GM10266 (cell line): ENCODE results near the gene LPCAT1.

Source experiments
- DNase-seq: peaks from one replicate; pipeline ENCODE4 v3.0.0; 2012; ENCODE audit errors: extremely low spot score
- TF ChIP-seq, protein P1 (sequence below): IDR thresholded peaks from 2 replicates; pipeline ENCODE4 v1.5.1; 2012; ENCODE audit warnings: mild to moderate bottlenecking, low read depth; ENCODE audit not compliant: control insufficient read depth, insufficient read depth; ENCODE audit errors: missing control alignments

The LPCAT1 gene

GRCh38 chr5:1558944-1559343 is 35.2 kb upstream of the LPCAT1 start:
- peak; percentile 8 for DNase-seq
- TF ChIP-seq, protein P1, sequence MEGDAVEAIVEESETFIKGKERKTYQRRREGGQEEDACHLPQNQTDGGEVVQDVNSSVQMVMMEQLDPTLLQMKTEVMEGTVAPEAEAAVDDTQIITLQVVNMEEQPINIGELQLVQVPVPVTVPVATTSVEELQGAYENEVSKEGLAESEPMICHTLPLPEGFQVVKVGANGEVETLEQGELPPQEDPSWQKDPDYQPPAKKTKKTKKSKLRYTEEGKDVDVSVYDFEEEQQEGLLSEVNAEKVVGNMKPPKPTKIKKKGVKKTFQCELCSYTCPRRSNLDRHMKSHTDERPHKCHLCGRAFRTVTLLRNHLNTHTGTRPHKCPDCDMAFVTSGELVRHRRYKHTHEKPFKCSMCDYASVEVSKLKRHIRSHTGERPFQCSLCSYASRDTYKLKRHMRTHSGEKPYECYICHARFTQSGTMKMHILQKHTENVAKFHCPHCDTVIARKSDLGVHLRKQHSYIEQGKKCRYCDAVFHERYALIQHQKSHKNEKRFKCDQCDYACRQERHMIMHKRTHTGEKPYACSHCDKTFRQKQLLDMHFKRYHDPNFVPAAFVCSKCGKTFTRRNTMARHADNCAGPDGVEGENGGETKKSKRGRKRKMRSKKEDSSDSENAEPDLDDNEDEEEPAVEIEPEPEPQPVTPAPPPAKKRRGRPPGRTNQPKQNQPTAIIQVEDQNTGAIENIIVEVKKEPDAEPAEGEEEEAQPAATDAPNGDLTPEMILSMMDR, result no peak

GRCh38 chr5:1557114-1557873 is 33.5 kb upstream of the LPCAT1 start:
- TF ChIP-seq, protein P1, result no peak
- DNase-seq, result peak; percentile 13

DNA sequence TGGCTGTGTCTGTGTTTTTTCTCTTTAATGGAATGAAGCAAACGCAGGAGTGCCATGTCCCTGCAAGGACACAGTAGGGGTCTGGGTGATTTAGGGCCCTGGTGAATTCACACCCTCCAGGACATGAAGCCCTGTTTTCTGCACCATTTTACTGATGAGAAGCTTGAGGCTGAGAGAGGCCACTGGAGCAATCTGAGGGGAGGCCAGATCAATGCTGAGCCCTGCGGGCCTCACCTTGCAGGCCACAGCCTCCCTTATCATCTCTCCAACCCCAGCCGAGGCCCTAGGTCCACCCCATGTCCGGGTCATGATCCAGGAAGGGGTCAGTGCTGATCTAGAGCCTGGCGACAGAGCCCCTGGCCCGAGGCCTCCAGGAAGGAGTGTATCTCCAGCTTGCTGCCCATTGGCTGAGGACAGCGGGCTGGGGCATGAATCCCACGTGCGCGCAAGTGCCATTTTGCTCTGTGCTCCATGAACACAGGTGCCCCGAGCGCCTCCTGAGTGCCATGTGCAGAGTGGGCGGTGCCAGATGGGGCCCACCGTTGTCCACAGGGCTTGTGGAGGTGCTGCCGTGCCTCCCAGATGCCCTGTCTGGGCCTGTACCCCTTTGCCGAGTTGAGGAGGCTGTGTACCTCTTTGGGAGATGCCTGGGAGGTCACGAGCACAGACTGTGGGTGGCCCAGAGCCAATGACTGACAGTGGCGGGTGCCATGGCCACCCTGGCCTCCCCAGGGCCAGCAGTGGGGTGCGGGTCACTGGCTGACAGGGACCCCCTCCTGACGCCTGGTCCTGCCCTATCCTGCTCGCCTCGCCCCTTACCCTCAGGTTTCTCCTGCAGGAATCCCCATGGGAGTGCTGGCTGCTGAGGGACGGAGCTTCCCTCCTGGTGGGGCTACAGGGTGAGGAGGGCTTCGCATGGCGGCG is 32.3 kb upstream of the LPCAT1 start:
- TF ChIP-seq, protein P1, result no peak
- peak; percentile 25 for DNase-seq

DNA sequence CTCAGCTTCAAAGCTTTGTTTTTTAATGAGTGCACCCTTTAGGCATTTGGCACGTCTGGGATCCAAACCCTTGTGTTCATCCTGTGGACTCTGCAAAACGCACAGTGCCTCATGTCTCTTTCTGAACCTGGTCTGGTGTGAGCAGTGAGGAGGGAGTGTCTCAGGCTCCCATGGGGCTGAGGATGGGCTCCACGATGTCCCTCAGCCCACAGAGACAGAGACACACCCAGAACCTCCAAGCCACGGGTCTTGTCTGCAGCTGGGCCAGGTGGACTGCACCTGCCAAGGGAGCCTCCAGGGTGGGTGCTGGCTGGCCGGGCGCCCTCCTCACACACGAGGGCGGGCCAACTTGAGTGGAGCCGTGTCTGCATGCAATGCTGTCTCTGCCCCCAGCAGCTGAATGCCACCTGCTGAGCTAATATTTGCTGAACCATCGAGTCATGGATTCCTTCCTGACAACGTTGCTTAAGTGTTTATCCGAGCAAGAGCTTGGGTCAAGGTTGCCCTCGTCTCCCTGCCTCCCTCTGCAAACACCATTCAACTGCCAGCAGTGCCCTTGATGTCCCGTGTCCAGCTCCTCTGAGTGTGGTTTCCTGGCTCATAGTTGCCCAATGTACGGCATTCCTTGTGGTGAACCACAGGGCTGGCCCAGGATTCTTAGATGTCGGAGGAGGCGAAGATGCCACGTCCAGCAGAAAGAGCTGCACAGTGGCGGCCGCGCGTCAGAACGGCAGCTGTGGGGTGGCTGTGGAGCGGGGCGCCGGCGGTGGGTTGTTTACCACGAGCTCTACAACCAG is 31.4 kb upstream of the LPCAT1 start:
- DNase-seq, result peak; percentile 25
- TF ChIP-seq, protein P1, result no peak

GRCh38 chr5:1554410-1554967 is 30.7 kb upstream of the LPCAT1 start:
- TF ChIP-seq, protein P1, result no peak
- peak; percentile 28 for DNase-seq

DNA sequence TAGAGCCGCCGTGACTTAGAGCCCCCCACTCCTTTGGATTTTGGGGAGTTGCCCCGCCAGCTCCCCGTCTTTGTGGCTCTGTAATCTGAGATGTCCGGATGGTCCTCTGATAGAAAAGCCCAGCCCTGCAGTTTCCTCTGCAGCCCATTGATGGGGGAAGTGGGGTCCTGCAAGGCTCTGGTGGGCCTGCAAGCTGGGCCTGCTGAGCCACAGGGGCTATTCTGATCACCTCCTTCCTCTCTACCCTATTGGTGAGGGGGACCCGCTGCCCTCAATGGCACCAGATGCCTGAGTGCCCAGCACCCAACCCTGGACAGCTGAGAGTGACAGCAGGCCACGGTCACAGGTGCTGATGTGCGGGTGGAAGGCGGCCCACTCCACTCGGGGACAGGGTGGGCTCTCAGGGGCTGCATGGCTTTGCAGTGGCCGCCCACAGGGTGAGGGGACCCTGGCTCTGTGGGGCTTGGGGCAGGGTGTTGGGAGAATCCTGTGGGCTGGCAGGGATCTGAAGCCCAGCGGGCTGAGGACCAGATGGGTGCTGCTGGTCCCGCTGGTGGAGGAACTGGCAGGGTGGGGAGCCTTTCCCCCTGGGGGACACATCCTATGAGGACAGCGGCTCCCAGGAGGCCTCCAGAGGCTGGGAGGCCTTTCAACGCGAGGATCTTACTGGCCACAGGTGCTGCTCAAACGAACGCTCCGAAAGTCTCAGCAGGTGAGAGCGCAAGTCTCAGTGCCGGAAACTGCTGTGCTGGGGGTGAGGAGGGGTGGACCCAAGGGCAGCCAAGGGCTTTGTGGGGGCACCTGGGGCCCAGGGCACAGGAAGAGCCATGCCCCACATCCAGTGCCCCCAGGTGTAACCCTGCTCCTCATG is 30.0 kb upstream of the LPCAT1 start:
- TF ChIP-seq, protein P1, result no peak
- peak; percentile 33 for DNase-seq
